Measurements from ENCODE around the gene MAPK6. TPM values are rescaled to one million over a fixed set of nuclear protein-coding genes. Genes with fewer than 3 reads are reported as not detected.

MAPK6 gene
- total RNA-seq, 4 donors from 2014 or later = 13.3 to 19.4 (median 14.2) TPM

DNA sequence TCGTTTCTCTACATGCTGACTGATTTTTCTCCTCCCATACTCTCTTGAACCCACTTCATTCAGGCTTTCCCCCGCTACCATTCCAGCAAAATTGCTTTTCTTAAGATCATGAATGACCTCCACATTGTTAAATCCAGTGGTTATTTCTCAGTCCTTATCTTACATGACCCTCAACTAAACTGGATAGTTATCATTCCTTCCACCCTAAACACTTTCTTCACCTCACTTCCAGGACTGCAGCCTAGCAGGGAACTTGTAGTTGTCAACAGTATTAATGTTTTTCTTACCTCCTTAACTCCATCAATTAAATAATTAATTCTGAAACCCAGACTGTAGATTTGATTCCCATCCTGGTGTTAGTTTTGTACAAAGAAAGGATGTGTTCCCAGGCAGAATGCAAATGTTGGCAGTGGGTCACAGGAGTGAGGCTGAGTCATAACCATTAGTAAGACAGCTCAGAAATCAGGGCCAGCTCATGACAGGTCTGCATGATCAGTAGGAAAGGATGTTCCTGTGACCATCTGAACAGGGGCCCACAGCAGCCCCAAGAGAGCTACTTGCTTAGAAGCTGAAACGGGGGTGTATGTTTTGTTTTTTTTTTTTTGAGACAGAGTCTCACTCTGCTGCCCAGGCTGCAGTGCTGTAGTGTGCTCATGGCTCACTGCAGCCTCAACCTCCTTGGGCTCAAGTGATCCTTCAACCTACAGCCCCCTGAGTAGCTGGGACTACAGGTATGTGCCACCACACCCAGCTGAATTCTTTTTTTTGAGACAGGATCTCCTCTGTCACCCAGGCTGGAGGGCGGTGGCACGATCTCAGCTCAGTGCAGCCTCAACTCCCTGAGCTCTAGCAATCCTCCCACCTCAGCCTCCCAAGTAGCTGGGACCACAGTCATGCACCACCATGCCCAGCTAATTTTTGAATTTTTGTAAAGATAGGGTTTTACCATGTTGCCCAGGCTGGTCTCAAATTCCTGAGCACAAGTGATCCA lies 84.5 kb downstream of the MAPK6 start:
- Histone ChIP-seq H3K27ac (replicated peaks in 1 of 4) (no peak overlapping the region), H3K9me3 (no peaks in the 10 kb centered on the region), H3K27me3 (peaks cover 0 to 17% (median 0%) of the 10 kb centered on the region in 4 donors), H3K36me3 (no peaks in the 10 kb centered on the region), H3K4me3 (no peak overlapping the region), H3K4me1 (peaks cover 0 to 14% (median 6%) of the 10 kb centered on the region in 4 donors)
- DNase-seq (ENCODE audit: extremely low spot score) = no peak
- TF ChIP-seq POLR2AphosphoS5 (IDR thresholded peaks at IDR 0.05) = peak in 1 of 2 donors; percentile 22
- no peak for TF ChIP-seq POLR2A (IDR thresholded peaks at IDR 0.05; ENCODE audit: low read depth)
- TF ChIP-seq CTCF (IDR thresholded peaks at IDR 0.05) = no peak
- no peak for TF ChIP-seq EP300 (IDR thresholded peaks at IDR 0.05)
- intact Hi-C loops (cut with DNase I) = no loop called here
- 67% methylated on average over 5 of the region's 5 CpGs for WGBS

DNA sequence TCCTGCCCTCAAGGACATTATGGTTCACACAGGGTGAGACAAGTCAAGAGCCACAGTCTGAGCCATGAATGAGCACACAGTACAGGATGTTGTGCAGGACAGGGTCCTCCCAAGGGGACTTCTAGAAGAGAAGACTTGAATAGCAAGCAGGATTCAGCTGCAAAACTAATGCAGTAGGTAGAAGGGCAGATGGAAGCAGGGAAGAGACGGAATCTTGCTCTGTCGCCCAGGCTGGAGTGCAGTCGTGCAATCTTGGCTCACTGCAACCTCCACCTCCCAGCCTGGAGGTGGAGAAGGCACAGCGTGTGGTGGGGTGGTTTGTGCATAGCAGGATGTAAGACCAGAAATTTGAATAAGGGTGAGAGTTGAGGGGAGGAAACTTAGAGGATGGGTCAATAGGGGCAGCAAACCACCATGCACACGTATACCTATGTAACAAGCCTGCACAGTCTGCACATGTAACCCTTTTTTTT lies 85.5 kb downstream of the MAPK6 start:
- Histone ChIP-seq H3K36me3 (no peaks in the 10 kb centered on the region), H3K4me3 (no peak overlapping the region), H3K27me3 (peaks cover 0 to 22% (median 0%) of the 10 kb centered on the region in 4 donors), H3K9me3 (no peaks in the 10 kb centered on the region), H3K4me1 (peaks cover 0 to 14% (median 6%) of the 10 kb centered on the region in 4 donors), H3K27ac (replicated peaks in 1 of 4) (no peak overlapping the region)
- intact Hi-C loops (cut with DNase I) = no loop called here
- WGBS = 88% methylated on average over 5 of the region's 5 CpGs
- no peak for TF ChIP-seq EP300 (IDR thresholded peaks at IDR 0.05)
- no peak for TF ChIP-seq POLR2AphosphoS5 (IDR thresholded peaks at IDR 0.05)
- TF ChIP-seq POLR2A (IDR thresholded peaks at IDR 0.05; ENCODE audit: low read depth) = no peak
- TF ChIP-seq CTCF (IDR thresholded peaks at IDR 0.05) = no peak
- DNase-seq (ENCODE audit: extremely low spot score) = no peak

DNA sequence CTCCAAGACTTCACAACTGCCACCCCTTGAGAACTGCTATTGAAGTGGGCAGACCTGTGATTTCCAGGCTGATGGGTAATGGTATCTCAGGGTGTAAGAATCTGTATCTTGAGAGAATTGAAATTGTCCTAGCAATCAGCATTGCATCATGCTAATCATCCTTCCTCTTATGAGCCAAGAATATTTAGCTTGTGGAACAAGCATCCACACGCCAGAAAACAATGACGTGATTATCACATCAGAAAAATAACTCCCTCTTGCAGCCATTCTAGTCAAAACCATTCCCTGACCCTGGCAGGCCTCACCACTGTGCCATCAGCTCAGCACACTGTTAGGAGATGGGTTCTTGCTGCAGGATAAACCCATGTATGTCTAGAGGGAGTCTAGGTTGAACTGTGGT lies 86.8 kb downstream of the MAPK6 start:
- Histone ChIP-seq H3K27me3 (peaks cover 0 to 35% (median 5%) of the 10 kb centered on the region in 4 donors), H3K4me3 (no peak overlapping the region), H3K36me3 (no peaks in the 10 kb centered on the region), H3K9me3 (no peaks in the 10 kb centered on the region), H3K4me1 (peaks cover 0 to 11% (median 6%) of the 10 kb centered on the region in 4 donors), H3K27ac (replicated peaks in 1 of 4) (no peak overlapping the region)
- DNase-seq (ENCODE audit: extremely low spot score) = no peak
- WGBS = 96% methylated on average over 2 of the region's 2 CpGs
- no peak for TF ChIP-seq POLR2A (IDR thresholded peaks at IDR 0.05; ENCODE audit: low read depth)
- TF ChIP-seq CTCF (IDR thresholded peaks at IDR 0.05) = no peak
- TF ChIP-seq EP300 (IDR thresholded peaks at IDR 0.05) = no peak
- TF ChIP-seq POLR2AphosphoS5 (IDR thresholded peaks at IDR 0.05) = no peak
- intact Hi-C loops (cut with DNase I) = no loop called here

DNA sequence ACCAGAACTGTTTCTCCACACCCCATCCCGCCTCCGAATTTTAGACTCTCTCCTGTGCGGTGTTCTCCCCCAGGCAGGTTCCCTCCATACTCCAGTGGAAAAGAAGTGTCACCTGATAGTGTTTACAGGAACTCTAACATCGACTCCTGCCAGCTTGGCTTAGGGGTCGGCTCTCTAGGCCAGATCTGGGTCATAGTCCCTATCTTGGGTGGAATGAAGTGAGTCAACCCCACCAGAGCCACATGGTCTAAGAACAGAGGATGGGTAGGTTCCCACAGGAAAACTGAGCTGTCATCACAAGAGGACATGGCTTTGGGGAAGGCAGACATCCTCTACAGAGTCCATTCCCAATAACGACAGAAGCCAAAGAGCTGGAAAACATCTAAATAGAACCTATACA lies 87.6 kb downstream of the MAPK6 start:
- H3K36me3 ChIP-seq = no peaks in the 10 kb centered on the region
- 82% methylated on average over 6 of the region's 6 CpGs for WGBS
- intact Hi-C loops (cut with DNase I) = no loop called here

More for the DNA sequence above, 87.6 kb downstream of the MAPK6 start:
- Histone ChIP-seq H3K27me3 (peaks cover 0 to 43% (median 11%) of the 10 kb centered on the region in 4 donors), H3K4me1 (peaks cover 0 to 9% (median 7%) of the 10 kb centered on the region in 4 donors), H3K9me3 (no peaks in the 10 kb centered on the region), H3K4me3 (no peak overlapping the region), H3K27ac (replicated peaks in 1 of 4) (no peak overlapping the region)
- no peak for DNase-seq (ENCODE audit: extremely low spot score)
- TF ChIP-seq CTCF (IDR thresholded peaks at IDR 0.05) (no peak), POLR2A (IDR thresholded peaks at IDR 0.05; ENCODE audit: low read depth) (no peak), POLR2AphosphoS5 (IDR thresholded peaks at IDR 0.05) (no peak), EP300 (IDR thresholded peaks at IDR 0.05) (no peak)

Measured in esophagus muscularis mucosa (tissue), 4 donors.